ENCODE results near the gene PDE8B.

DNA sequence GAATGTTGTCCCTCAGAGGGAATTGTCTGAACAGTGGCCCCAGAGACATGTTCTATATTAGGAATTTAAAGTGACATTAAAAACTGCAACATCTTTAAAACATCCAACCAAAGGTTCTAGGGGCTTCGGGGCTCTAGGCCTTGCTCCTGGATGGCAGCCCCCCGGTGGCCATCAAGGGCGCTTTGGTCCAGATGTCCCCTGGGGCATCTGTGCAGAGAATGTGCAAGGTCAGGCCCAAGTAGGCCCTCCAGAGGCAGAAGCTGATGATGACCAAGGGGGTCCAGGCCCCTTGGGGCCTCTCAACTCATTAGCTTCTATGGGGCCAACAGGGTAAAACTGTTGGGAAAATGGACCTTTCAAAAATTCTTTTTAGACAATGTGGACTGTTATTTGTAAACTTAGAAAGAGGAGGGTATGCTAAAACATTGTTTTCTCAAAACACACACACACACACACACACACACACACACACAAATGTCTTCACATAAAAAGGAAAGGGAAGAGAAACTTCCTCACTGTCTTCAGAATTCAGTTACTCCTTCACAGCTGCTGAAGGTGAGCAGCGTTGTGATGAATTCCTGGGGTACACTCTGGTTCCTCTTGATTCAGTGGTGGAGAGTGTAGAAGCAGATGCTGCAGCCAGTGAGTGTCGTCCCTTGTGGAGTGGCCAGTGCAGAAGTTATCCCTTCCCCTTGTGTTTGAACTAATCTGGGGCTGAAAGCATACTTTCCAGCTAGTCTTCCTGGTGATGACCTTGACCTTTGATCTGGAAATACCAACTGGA lies 156.4 kb downstream of the PDE8B start:
- TF ChIP-seq, protein P1, sequence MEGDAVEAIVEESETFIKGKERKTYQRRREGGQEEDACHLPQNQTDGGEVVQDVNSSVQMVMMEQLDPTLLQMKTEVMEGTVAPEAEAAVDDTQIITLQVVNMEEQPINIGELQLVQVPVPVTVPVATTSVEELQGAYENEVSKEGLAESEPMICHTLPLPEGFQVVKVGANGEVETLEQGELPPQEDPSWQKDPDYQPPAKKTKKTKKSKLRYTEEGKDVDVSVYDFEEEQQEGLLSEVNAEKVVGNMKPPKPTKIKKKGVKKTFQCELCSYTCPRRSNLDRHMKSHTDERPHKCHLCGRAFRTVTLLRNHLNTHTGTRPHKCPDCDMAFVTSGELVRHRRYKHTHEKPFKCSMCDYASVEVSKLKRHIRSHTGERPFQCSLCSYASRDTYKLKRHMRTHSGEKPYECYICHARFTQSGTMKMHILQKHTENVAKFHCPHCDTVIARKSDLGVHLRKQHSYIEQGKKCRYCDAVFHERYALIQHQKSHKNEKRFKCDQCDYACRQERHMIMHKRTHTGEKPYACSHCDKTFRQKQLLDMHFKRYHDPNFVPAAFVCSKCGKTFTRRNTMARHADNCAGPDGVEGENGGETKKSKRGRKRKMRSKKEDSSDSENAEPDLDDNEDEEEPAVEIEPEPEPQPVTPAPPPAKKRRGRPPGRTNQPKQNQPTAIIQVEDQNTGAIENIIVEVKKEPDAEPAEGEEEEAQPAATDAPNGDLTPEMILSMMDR (IDR thresholded peaks at IDR 0.05; ENCODE audit: low read depth, low read length), result peak; percentile 32
- TF ChIP-seq EZH2phosphoT487 (IDR thresholded peaks at IDR 0.05; ENCODE audit: low read depth), result no peak
